HG02981 (cell line): ENCODE data around the gene CYGB.
"Not testable (repeated sequence)": the region's sequence is repeated elsewhere in the genome, so short reads cannot be mapped to it uniquely, and the experiment has no call there.

Experiments
- ATAC-seq: cut with Tn5 transposase; IDR thresholded peaks from one replicate; pipeline ENCODE4 v1.9.1; 2021; ENCODE audit warnings: mild to moderate bottlenecking, moderate library complexity; ENCODE audit not compliant: unreplicated experiment

The CYGB gene

DNA sequence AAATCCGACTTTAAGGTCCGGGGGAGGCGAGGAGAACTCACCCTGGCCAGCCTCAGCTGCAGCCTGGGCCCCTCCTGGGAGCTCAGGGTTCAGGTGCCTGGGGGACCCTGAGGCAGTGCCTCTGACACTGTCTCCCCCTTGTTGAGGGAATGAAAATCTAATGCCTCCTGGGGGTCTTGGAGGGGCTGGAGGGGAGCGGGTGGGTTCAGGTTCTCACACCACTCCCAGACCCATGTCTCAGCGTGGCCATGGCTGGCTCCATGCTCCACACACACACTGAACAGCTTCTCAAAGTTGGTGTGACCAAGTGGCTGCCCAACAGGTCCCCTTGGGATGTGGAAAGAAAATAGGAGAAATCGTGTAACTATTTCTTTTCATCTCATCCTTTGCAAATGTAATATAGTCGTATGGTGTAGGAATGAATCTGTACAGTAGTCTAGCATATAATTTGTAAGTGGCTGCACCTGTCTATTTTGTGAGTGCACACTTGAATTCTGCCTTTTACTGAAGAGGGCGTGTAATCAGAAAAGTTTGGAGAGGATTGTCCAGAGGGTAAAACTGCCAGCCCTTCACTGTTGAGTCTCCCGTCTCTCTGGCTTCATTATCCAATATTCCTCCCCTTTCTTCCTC lies 1.5 kb upstream of the CYGB start:
- ATAC-seq, result no peak

DNA sequence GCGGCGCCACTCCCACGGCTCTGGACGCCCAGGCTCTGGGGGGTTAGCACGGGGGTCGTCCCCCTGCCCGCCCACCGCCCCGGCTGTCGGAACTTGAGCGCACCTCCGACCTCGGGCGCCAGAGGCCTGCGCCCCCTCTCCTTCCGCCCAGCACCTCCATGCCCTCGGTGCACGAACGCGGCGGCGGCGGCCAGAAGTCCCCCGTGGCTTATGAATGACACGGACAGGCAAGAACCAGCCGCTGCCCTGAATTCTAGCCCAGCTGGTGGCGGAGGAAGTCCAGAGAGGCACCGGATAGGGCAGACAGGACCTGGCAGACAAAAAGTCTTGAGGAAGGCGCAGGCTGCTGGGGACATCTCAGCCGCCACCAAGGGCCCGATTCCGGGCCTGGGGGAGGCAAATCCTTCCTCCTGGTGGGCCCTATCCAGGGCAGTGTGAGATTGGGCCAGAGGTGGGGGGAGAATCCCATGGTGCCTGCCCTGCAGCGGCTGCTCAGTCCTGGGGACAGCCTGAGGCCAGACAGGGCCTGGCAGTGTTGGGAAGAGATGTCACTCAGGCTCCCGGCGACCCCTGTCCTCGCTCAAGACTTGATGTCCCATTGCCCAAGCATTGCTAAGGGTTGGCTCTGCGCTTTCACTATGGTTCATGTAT lies 897 bp upstream of the CYGB start:
- ATAC-seq, result no peak

- ATAC-seq, result no peak
These were observed 276 bp downstream of the CYGB start for GRCh38 chr17:76537288-76537577.

GRCh38 chr17:76536511-76537287 lies 810 bp downstream of the CYGB start:
- ATAC-seq, result no peak

GRCh38 chr17:76535788-76536510 lies 1.6 kb downstream of the CYGB start:
- ATAC-seq, result no peak

DNA sequence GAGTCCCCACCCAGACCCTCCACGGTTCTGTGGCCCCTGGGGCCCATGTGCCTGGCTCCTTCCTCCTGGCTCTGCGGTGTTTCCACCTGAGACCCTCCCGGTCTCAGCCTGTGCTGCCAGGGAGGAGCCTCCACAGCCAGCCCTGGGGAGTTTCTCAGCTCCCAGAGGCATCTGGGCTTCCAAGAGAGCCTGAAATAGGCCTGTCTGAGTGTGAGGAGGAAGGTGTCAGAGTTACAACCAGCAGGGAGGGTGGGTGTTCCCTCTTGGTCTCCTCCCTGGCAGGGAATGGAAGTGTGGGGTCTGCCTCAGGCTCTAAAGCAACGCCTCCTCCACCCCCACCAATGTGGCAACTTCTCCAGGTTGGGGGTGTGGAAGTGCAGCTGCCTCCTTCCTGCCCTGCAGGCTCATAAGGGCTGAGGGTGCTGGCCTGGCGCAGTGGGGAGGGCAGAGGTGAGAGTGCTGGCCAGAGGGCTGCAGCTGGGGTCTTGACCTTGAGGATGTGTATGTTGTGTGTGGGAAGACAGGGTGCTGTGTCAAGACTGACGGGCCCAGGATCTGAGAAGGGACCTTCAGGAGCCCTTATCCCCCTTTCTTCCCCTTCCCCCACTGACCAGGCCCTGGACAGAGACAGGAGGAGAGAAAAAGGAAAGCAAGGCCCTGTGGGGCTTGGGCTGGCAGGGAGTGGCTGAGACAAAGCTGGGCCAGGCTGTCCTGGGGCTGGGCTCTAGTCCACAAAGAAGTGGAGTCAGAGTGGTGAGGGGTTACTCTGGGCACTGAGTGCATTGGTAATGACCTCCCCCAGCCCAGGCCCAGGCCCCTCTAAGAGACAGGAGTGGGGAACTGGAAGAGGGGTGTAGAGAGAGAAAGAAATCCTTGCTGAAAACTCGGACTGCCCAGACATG lies 2.4 kb downstream of the CYGB start:
- ATAC-seq, result no peak

- ATAC-seq, result not testable (repeated sequence)
These were observed 3.7 kb downstream of the CYGB start for GRCh38 chr17:76533640-76534359.

DNA sequence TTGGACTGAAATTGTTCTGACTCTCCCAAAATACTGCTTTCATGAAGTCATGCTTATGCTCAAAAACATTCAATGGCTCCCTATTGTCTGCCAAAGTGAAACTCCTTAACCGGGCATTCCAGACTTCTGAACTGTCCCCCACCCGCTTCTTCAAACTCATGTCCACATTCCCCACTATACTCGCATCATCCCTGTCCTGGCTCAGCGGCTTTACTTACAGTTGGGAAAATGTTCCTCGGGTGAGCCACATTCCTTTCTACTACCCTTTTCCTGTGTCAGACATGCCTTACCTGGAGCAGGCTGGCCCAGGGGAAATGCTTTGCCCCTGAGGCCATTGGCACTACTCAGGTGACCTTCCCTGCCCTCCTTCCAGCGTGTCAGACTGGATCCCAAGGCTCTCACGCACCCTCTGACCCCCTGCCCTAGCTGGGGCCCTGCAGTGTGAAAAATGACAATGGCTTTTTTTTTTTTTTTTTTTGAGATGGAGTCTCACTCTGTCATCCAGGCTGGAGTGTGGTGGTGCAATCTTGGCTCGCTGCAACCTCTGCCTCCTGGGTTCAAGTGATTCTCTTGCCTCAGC lies 5.3 kb downstream of the CYGB start:
- ATAC-seq, result no peak

GRCh38 chr17:76531486-76532038 lies 5.9 kb downstream of the CYGB start:
- ATAC-seq, result no peak

DNA sequence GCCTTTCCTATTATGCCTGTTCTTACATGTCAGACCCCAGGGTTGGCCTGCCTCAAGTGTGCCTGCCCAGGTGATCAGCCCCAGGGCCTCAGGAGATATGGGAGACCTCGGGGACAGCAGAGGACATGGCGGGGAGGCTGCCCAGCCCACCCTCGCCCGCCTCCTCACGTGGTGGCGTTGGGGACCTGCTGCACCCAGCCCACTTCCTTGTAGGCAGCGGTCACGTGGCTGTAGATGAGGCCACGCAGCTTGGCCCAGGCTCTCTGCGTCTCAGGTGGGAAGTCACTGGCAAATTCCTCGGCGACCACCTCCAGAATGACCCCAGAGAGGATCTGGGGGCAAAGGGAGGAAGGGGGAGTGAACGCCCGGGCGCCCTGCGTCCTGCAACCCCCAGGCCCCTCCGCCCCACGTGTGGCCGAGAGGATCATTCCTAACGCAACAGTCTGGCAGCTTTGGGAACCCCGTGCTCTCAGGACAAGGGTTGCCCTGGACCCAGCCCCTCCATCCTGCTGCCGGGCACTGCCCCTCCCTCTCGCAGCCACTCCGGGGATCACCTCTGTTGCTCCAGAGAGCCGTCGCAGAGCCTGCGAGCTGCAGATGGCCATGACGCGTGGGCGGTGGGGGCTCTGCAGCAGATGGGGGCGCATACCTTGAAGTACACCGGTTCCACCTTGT lies 6.6 kb downstream of the CYGB start:
- no peak for ATAC-seq

DNA sequence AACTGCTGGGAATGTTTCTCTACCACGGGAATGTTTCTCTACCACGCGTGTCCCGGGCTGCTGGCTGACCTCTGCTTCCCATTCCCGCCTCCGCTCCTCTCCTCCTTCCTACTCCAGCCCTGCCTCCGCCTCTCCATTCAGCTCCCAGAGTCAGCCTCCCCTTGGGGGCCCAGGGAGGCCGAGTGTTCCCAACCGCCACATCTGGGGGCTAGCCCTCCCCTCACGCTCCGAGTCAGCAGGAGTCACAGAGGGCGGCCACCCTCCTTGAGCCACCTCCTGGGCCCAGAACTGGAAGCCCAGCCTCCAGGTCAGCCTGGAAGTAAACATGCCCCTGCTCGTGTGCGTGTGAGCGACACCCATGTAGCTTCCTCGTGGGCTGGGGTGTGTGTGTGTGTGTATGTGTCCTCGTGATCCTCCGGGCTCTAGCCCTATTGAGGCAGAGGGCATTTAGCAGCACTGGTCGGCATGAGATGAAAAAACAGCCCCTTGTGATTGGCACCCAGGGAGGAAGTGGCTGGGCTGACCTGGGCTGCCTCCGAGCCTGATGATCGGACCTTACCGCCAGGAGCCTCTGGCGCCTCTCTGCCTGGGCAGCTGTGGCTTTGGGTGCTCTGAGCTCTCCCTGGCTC lies 7.3 kb downstream of the CYGB start:
- no peak for ATAC-seq

DNA sequence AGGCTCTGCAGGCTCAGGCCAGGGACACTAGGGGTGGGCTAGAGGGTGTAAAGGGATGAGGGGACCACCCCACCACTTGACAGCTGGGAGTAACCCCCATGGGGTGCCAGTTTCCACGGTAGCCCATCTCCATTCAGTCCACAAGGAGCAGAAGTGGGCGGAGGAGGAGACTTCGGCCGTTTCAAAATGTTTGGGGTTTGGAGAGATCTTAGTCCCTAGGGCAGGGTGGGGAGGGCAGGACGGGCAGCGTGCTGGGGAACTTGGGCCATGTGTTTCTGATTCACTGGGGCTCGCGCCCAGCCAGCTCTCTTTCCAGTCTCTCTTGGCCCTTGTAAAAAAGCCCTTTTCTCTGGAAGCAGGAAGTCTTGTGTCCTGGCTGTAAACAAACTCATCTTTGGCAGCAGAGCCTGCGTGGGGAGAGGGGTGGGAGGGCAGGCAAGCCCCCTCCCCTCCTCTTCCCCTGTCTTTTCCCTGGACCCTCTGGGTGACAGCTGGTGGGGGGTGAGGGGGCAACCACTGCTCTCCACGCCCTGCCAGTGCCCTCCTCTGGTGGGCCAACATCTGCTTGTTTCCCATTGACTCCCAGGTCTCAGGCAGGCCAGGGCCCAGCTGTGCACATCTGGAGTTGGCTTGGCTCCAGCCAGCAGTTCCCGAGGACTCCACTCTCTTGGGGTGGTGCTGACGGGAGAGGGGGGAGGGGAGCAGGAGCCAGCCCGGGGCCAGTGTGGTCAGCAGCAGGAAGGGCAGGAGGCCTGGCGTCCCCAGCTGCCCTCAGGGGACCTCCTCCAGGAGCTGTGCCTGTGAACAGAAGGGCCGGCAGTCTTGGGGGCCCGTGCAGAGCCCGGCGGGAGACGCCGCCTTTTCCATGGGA lies 8.1 kb downstream of the CYGB start:
- ATAC-seq, result no peak

DNA sequence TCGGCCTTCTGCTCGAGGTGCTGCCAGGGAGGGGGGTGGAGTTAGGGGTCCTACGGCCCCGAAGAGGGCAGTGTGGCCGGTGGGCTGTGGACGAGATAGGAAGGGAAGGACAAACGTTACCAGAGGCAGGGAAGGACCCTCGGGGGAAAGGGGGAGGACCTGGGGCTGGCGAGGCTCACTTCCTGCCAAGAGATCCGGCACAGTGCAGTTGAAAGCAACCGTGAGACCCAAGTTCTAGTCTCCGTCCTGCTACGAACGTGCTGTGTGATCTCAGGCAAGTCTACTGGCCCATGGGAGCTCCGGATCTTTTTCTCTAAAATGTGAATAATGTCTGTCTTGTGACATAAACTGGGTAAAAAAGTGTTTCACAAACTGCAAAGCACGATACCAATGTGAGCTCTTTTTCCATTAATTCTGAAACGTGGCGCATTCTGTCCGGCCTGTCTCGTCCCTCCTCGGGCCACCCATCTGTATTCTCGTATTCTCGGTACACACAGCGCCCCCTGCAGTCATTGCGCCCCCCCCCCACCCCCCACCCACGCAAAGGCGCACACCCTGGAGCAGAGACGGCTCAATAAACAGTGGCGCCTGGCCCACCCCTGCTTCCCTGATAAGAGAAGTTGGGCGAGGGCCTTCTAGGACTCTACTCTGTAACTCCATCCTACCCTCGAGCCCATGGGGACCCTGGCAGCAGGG lies 8.8 kb downstream of the CYGB start:
- ATAC-seq, result no peak

DNA sequence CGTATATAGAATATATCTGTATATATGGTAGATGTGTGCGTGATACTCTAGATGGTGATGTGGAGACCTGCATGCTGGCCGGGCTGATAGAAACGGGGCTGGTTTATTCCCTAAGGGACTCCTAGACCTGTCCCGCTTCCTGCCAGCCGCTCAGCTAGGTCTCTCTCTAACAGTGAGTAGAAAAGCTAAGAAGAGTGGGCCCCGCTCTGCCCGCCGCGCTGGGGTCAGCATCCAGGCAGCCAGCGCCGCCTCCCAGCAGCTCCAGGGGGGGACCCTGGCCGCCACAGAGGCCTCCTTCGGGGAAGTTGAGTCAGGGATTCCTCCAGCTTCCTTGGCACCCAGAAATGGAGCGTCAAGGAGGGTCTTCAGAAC lies 9.4 kb downstream of the CYGB start:
- ATAC-seq, result peak; percentile 42

GRCh38 chr17:76527430-76528111 lies 9.9 kb downstream of the CYGB start:
- ATAC-seq, result peak; percentile 42

- ATAC-seq, result not testable (repeated sequence)
These were observed 10.5 kb downstream of the CYGB start for GRCh38 chr17:76527016-76527415.
